NCI-H1092 treated with DMSO at 0.1 percent for 48 hours (cell line): ENCODE data around the gene PROSER3.

Source experiments
- DNase-seq: peaks from one replicate; lab custom pipeline; 2025; lab: John Stamatoyannopoulos, UW

The PROSER3 gene

DNA sequence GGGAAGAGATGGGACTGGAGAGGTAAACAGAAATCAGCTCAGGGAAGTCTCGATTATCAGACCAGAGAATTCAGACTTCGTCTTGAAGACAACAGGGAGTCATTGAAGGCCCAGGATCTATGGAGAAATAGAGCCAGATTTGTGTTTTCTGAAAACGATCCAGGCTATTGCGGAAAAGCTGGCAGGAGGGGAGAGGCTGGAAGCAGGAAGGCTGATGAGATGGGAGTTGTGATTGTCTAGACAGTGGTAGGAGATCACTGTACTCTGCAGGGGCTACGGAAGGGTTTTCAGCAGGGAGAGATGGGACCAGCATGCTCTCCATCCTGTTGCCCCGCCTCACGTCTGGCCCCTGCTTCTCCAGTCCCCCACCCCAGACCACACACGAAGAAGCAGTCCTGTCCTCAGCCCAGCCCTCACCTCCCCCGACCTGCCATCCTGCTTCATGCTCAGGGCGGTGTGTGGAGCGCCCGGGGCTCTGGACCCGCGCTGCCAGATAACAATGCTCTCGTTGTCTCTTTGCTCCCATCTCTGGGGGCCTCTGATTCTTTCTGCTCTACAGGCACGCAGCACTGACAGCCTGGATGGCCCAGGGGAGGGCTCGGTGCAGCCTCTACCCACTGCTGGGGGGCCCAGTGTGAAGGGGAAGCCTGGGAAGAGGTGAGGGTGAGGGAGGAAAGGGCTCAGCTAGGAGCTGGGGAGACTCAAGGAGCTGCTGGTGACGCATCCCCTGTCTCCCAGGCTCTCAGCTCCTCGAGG is 19.3 kb downstream of the PROSER3 start:
- DNase-seq = no peak

DNA sequence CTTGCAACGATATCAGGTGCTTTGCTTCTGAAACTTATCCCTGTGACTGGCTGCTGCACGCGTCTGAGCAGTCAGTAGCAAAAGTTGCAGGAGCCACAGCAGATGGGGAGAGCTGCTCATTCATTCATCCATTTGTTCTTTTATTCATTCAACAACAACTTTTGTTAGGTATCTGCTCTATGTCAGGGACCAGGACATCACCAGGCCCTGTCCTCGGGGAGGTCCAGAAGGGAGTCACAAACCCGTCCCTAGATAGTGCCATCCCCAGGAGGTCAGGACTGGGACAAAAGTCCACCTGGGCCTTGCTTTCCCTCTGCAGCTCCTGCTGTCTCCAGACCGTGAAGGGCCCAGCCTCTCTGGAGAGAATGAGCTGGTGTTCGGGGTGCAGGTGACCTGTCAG is 20.0 kb downstream of the PROSER3 start:
- DNase-seq = no peak

DNA sequence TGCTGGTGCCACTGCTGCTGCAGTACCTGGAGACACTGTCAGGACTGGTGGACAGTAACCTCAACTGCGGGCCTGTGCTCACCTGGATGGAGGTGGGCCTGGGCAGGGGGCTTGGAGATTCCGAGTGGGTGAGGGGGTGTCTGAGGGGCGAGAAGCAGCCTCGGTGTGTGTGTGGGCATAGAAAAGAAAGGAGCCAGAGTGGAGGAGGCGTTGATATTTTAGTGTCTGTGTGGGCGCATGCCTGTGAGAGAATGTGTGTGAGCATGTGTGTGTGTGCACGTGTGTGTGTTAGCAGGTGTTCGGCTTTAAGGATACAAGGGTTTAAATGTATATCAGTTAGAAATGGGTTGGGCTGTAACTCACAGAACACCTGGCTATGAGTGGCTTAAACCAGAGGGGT is 21.1 kb downstream of the PROSER3 start:
- no peak for DNase-seq

DNA sequence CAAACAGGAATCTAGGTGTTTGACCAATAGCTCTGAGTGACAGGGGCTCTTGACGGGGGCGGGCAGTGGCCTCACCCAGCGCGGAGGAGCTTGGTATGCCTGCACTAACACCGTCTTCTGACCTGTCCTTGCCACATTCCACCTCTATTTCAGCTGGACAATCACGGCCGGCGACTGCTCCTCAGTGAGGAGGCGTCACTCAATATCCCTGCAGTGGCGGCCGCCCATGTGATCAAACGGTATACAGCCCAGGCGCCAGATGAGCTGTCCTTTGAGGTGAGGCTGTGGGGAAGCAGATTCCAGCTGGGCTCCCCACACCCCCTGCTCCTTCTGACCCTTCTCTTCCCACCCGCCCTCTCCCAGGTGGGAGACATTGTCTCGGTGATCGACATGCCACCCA is 22.1 kb downstream of the PROSER3 start:
- DNase-seq = no peak

DNA sequence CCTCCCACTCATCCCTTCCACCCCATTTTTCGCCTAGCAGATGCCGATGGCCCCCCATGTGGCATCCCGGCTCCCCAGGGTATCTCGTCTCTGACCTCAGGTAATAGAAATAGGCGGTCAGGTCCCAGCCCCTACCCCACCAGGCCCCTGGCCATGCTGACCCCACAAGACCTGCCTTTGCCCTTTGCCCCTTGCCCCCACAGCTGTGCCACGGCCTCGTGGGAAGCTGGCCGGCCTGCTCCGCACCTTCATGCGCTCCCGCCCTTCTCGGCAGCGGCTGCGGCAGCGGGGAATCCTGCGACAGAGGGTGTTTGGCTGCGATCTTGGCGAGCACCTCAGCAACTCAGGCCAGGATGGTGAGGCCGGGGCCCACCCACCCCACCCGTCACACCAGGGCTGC is 22.7 kb downstream of the PROSER3 start:
- no peak for DNase-seq

DNA sequence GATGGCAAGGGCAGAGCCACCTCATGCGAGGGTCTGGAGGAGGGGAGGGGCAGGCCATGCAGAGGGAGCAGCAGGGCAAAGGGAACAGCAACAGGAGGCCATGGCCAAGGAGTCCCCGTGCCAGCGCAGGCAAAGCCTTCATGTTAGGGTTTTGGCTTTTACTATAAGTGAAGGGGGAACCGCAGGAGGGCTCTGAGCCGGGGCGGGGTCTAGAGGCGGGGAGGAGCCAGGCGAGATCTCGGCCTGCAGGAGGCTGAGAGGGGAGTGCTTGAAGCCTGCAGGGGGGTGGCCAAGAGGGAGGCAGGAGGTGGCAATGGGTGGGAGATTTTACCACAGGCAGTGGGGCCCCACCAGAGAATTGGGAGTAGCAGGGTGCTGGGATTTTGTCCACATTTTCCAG is 23.7 kb downstream of the PROSER3 start:
- no peak for DNase-seq

DNA sequence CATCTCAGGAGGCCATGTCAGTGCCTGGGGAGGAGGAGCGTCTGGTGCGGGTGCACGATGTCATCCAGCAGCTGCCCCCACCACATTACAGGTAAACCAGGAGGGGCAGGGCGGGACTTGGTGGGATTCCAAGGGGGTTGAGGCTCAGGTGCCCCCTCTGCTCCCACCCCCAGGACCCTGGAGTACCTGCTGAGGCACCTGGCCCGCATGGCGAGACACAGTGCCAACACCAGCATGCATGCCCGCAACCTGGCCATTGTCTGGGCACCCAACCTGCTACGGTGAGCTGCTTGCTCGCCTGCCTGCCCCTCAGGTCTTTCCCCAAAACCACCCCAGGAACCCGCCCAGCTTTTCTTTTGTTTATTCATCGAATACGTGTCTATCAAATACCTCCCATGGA is 24.6 kb downstream of the PROSER3 start:
- no peak for DNase-seq

DNA sequence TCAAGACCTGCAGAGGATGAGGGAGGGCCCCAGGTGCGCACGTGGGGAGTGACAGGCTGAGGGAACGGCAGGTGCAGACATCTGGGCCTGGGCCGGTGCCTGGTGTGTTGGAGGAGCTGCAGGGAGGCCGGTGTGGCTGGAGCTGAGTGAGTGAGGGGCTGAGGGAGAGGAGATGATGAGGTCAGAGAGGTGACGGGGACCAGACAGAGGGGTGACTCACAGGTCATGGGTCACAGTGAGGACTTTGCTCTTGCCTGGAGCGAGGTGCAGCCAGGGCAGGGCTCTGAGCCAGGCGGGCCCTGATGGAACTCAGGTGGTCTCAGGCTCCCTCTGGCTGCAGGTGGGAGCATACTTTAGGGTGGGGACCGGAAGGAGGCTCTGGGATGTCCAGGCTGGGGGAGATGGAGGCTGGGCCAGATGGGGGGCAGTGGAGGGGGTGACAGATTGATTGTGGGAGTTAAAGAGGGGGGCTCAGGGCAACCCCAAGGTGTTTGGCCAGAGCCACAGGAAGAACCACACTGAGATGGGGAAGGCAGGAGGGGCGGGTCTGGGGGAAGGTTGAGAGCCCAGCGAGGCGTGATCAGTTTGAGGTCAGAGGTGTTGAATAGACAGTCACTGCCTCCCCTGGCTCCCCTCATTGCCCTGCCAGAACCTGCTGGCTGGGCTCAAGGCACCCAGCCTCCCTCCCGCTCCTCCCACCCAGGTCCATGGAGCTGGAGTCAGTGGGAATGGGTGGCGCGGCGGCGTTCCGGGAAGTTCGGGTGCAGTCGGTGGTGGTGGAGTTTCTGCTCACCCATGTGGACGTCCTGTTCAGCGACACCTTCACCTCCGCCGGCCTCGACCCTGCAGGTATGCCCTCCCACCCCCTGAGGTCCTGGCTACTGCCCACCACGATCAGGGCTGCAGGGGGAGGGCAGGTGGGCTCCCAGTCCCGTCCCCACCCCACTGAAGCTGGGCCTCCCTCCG is 25.8 kb downstream of the PROSER3 start:
- DNase-seq = no peak

DNA sequence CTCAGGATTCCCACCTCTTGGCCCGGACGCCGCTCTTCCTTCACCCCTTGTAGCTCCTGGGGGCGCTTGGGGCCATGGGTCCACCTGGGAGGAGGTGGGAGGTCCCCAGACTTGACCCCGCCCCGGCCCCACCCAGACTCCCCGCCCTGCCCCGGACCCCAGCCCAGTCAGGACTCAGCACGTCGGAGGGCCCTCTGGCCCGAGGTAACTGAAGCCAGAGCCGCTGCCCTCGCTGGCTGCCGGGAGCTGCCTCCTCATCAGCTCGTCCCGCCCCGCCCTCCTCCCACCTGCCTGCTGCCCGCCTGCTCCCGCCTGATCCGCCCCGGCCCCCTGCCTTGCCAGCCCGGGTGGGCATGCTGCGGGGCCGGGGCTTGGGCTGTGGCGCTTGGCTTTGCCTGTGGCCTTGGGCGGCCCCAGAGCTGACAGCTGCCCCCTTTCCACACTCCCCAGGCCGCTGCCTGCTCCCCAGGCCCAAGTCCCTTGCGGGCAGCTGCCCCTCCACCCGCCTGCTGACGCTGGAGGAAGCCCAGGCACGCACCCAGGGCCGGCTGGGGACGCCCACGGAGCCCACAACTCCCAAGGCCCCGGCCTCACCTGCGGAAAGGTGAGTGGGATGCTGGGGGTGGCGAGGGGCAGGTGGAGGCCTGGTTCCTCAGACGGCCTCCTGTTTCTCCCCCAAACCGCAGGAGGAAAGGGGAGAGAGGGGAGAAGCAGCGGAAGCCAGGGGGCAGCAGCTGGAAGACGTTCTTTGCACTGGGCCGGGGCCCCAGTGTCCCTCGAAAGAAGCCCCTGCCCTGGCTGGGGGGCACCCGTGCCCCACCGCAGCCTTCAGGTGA is 26.7 kb downstream of the PROSER3 start:
- no peak for DNase-seq

DNA sequence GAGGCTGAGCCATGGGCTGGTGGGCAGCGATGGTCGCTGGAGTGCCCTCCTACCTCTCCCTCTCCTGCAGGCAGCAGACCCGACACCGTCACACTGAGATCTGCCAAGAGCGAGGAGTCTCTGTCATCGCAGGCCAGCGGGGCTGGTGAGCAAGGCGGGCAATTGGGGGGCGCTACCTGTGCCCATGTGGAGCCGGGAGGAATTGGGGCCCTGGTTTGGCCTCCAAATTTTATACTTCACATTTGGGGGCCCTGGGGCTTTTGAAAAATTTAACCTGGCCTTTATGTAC is 27.3 kb downstream of the PROSER3 start:
- DNase-seq = no peak

DNA sequence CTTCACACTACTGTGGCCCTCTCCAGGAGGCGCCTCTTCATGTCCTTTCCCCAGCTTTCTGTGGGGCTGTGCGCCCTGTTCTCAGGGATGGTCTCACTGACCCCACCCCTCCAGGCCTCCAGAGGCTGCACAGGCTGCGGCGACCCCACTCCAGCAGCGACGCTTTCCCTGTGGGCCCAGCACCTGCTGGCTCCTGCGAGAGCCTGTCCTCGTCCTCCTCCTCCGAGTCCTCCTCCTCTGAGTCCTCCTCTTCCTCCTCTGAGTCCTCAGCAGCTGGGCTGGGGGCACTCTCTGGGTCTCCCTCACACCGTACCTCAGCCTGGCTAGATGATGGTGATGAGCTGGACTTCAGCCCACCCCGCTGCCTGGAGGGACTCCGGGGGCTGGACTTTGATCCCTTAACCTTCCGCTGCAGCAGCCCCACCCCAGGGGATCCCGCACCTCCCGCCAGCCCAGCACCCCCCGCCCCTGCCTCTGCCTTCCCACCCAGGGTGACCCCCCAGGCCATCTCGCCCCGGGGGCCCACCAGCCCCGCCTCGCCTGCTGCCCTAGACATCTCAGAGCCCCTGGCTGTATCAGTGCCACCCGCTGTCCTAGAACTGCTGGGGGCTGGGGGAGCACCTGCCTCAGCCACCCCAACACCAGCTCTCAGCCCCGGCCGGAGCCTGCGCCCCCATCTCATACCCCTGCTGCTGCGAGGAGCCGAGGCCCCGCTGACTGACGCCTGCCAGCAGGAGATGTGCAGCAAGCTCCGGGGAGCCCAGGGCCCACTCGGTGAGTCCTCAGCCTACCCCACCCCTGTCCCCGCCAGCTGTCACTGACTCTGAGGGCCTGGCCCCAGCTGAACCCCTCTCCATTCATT is 28.6 kb downstream of the PROSER3 start:
- DNase-seq = no peak

DNA sequence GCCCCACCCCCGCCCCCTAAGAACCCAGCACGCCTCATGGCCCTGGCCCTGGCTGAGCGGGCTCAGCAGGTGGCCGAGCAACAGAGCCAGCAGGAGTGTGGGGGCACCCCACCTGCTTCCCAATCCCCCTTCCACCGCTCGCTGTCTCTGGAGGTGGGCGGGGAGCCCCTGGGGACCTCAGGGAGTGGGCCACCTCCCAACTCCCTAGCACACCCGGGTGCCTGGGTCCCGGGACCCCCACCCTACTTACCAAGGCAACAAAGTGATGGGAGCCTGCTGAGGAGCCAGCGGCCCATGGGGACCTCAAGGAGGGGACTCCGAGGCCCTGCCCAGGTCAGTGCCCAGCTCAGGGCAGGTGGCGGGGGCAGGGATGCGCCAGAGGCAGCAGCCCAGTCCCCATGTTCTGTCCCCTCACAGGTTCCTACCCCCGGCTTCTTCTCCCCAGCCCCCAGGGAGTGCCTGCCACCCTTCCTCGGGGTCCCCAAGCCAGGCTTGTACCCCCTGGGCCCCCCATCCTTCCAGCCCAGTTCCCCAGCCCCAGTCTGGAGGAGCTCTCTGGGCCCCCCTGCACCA is 29.3 kb downstream of the PROSER3 start:
- DNase-seq = no peak

DNA sequence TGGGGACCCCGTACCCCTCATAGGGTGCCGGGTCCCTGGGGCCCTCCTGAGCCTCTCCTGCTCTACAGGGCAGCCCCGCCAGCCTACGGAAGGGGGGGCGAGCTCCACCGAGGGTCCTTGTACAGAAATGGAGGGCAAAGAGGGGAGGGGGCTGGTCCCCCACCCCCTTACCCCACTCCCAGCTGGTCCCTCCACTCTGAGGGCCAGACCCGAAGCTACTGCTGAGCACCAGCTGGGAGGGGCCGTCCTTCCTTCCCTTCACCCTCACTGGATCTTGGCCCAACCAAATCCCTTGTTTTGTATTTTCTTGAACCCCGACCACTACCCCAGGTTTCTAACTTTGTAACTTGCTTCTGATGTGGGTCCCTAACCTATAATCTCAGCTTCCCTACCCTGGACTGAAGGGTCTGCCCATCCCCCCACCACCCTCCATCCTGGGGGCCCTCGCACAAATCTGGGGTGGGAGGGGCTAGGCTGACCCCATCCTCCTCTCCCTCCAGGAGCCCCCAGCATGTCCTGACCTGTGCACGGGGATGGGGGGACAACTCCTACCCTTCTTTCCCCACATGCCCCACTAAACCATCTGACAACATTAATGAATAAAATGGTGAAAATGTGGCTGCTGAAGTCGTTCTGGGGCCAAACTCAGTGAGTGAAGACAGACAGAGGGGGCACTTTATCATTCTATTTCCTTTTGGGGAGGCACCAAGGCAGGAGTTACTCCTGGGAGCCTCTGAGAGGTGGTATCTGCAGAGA is 30.4 kb downstream of the PROSER3 start:
- no peak for DNase-seq

DNA sequence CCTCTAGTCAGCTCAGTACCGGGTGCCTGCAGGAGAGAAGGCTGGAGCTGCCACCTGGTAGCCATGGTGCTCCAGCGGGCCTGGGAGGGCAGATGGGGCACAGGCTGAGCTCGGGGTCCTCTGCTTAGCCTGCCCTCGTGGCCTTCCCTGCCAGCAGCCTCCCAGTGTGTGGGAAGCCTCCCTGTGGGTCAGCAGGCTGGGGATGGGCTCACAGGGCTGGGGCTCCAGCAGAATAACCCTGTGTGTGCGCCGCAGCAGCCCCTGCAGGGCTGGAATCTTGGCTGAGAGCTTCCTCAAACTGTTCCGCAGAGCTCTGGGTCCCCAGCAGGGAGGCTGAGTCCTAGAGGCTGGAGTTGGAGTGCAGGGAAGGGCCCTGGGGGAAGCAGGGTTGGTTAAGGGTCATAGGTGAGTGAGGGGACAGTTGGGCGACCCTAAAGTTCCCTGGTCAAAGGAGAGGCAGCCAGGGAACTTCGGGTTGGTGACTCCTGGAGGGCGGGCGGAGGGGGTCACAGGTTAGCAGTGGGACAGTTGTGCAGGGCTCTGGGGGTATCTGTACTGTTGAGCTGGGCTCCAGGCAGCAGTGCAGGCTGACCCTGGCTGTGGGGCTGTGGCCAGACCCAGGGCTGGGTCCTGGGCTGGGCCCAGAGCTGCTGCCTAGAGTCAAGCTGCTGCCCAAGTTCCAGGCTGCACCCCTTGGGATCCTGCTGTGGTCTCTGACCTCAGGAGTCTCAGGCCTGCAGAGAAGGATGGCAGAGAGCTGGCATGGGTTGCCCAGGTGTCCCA is 31.4 kb downstream of the PROSER3 start:
- no peak for DNase-seq

DNA sequence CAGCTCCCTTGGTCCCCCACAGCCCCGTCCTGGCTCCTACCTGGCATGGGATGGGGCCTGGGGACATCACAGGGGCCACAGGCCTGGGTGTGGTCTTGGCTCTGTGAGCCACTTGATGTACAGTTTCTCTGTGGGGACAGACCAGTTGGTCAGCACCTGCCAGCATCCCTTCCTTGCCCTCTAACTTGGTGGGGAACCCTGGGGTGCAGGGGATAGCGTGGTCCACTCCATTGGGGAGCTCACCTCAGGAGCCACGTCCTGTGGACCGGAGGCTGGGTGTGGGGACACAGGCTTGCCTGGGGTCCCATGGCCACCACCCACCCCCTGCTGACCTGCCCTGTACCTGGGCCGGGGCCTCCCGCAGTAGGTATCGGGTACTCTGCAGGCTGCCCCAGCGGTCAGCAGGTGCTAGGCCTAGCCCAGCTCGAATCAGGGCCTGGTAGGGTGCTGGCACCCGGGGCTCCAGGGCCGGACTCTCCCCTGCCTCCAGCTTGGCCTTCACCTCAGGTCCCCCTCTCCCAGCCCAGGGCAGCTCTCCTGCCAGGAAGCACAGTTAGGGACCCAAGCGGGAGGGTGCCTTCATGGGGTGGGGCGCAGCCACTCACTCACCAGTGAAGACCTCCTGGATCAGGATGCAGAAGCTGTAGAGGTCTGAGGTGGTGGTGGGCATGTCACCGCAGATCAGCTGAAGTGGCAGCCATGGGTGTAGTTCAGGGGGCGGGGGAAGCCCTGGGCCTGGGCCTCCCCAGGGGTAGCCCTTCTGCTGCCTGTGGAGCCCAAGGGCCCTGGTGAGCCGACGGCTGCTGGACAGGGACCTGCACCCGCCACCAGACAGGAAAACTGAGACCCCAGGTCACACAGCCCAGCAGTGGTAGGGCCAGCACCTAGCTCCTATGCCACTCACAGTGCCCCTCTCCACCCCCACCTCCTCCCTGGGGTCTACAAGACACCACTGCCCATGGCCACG is 32.3 kb downstream of the PROSER3 start:
- DNase-seq = no peak

DNA sequence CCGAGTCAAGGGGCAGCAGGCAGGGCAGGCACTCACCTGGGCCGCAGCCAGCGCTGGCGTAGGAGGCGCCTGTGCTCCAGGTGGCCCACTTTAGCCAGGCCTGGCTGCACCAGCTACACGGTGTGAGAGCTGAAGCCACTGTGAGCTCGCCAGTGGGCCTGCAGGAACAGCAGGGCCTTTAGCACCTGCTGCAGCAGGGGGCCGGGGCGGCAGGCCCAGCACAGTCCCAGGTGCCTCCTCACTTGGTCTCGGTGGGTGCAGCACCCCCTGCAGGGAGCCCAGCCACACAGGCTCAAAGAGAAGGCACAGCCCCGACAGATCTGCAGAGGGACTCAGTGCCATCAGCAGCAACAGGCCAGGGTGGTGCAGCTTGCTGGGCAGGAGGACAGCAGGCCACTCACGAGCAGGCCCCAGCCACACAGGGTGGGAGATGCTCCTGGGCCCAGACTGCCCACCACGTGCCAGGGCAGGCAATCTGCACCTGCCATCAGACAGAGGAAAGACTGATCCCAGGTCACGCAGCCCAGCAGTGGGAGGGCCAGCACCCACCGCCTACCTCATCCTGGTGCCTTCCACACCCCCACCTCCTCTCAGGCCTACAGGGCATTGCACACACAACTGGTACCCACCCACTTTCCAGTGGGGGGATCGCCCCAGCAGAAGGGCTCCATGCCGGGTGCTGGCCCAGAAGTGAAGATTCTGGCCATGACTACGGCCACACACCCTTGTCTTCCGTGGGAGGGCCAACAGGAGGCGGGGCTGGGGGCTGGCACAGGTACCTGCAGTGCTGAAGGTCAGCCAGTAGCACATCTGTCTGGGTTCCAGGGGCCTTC is 33.2 kb downstream of the PROSER3 start:
- DNase-seq = peak; percentile 6

DNA sequence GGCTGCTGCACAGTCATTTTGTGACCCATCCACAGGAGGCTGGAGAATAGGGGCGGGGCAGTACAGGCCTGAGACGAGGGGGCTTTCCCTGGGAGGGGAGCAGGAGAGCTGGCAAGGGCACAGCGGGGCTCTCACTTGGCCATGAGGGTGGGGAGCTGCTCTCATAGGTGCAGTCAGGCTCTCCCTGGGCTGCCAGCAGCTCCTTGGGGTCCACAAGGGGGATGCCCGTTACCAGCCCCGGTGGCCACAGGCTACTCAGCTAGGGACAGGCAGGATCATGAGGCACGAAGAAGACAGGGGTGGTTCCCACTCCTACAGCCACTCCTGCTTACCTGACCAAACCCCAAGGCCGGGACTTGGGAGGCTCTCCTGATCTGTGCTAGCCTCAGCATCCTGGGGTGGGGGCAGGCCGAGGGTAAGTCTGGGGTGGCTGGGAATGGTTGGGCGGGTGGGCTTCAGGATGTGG is 33.9 kb downstream of the PROSER3 start:
- no peak for DNase-seq
